HG03095 (cell line): ENCODE data around the gene GLRA1.
"Not testable (repeated sequence)": the region's sequence is repeated elsewhere in the genome, so short reads cannot be mapped to it uniquely, and the experiment has no call there.

ENCODE experiments used
- ATAC-seq: cut with Tn5 transposase; IDR thresholded peaks from one replicate; pipeline ENCODE4 v1.9.1; 2021; ENCODE audit warnings: moderate library complexity; ENCODE audit not compliant: unreplicated experiment

Gene GLRA1

GRCh38 chr5:151886546-151887275 lies 37.9 kb downstream of the GLRA1 start:
- ATAC-seq: no peak

- ATAC-seq: no peak
These were observed 39.3 kb downstream of the GLRA1 start for GRCh38 chr5:151885138-151885908.

- ATAC-seq: no peak
These were observed 42.9 kb downstream of the GLRA1 start for GRCh38 chr5:151881621-151882225.

- ATAC-seq: no peak
These were observed 44.3 kb downstream of the GLRA1 start for GRCh38 chr5:151880324-151880723.

- no peak for ATAC-seq
These were observed 51.0 kb downstream of the GLRA1 start for GRCh38 chr5:151873701-151874100.

- no peak for ATAC-seq
These were observed 52.0 kb downstream of the GLRA1 start for GRCh38 chr5:151872701-151873100.

GRCh38 chr5:151870820-151871219 lies 53.8 kb downstream of the GLRA1 start:
- ATAC-seq: no peak

- ATAC-seq: no peak
These were observed 54.4 kb downstream of the GLRA1 start for GRCh38 chr5:151870271-151870670.

- no peak for ATAC-seq
These were observed 54.8 kb downstream of the GLRA1 start for GRCh38 chr5:151869843-151870242.

GRCh38 chr5:151868451-151868850 lies 56.2 kb downstream of the GLRA1 start:
- ATAC-seq: no peak

- ATAC-seq: no peak
These were observed 60.4 kb downstream of the GLRA1 start for GRCh38 chr5:151864061-151864748.

- no peak for ATAC-seq
These were observed 61.1 kb downstream of the GLRA1 start for GRCh38 chr5:151863566-151863965.

- ATAC-seq: peak; percentile 65
These were observed 61.7 kb downstream of the GLRA1 start for GRCh38 chr5:151862811-151863472.

- ATAC-seq: not testable (repeated sequence)
These were observed 63.8 kb downstream of the GLRA1 start for GRCh38 chr5:151860867-151861266.

- no peak for ATAC-seq
These were observed 67.8 kb downstream of the GLRA1 start for GRCh38 chr5:151856861-151857260.

- ATAC-seq: no peak
These were observed 69.0 kb downstream of the GLRA1 start for GRCh38 chr5:151855701-151856100.

- no peak for ATAC-seq
These were observed 76.8 kb downstream of the GLRA1 start for GRCh38 chr5:151847871-151848270.

- ATAC-seq: no peak
These were observed 77.9 kb downstream of the GLRA1 start for GRCh38 chr5:151846765-151847164.

- ATAC-seq: not testable (repeated sequence)
These were observed 91.8 kb downstream of the GLRA1 start for GRCh38 chr5:151832843-151833242.

GRCh38 chr5:151829370-151829769 lies 95.3 kb downstream of the GLRA1 start:
- no peak for ATAC-seq

- ATAC-seq: peak; percentile 67
These were observed 99.2 kb downstream of the GLRA1 start for GRCh38 chr5:151825445-151825844.
